ENCODE results near the gene SORL1.

DNA sequence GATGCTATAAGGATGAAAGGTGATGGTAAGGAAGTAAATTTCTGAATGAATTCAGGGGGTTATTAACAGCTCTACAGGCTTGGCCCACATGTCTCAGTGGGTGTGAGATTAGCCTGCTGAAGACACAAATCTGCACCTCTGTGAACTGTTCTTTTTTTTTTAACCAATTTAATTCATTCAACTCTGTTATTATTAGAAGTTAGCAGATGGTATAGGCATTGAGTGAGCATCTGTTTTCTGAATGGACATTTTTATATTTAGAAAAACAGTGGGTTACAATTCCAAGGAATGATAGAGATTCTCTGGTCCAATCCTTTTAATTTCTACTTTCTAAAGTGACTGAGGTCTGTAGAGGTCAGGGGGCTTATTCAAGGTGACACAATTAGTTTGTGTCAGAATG, 122.7 kb downstream of the SORL1 start:
- TF ChIP-seq, protein P1, sequence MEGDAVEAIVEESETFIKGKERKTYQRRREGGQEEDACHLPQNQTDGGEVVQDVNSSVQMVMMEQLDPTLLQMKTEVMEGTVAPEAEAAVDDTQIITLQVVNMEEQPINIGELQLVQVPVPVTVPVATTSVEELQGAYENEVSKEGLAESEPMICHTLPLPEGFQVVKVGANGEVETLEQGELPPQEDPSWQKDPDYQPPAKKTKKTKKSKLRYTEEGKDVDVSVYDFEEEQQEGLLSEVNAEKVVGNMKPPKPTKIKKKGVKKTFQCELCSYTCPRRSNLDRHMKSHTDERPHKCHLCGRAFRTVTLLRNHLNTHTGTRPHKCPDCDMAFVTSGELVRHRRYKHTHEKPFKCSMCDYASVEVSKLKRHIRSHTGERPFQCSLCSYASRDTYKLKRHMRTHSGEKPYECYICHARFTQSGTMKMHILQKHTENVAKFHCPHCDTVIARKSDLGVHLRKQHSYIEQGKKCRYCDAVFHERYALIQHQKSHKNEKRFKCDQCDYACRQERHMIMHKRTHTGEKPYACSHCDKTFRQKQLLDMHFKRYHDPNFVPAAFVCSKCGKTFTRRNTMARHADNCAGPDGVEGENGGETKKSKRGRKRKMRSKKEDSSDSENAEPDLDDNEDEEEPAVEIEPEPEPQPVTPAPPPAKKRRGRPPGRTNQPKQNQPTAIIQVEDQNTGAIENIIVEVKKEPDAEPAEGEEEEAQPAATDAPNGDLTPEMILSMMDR (conservative IDR thresholded peaks at IDR 0.05; ENCODE audit: low read length), result no peak
- TF ChIP-seq EZH2phosphoT487 (IDR thresholded peaks at IDR 0.05; ENCODE audit: borderline replicate concordance, low read depth, low read length), result no peak

Data from OCI-LY7 (cell line).